Retinal pigment epithelial cell (primary cell): ENCODE results near the gene ITPRIP.

Source experiments
- DNase-seq: peaks from one replicate; pipeline ENCODE4 v3.0.0-alpha.2; 2010; ENCODE audit warnings: low read depth
- H3K4me3 ChIP-seq: 2 replicates; pipeline ENCODE4 v1.5.1; 2011; ENCODE audit warnings: mild to moderate bottlenecking, low read length, control low read depth, moderate library complexity
- CTCF ChIP-seq: conservative IDR thresholded peaks from 2 replicates; pipeline ENCODE4 v1.5.1; 2011; ENCODE audit warnings: low read depth, low read length, control low read depth, inconsistent platforms

ITPRIP gene

GRCh38 chr10:104288355-104288754, 49.9 kb downstream of the ITPRIP start:
- H3K4me3 ChIP-seq: no peak overlapping the region
- no peak for TF ChIP-seq CTCF

GRCh38 chr10:104286939-104287338, 51.3 kb downstream of the ITPRIP start:
- TF ChIP-seq CTCF: no peak
- no peak for DNase-seq
- H3K4me3 ChIP-seq: no peak overlapping the region

More at GRCh38 chr10:104288355-104288754, 49.9 kb downstream of the ITPRIP start:
- no peak for DNase-seq

GRCh38 chr10:104284846-104285245, 53.4 kb downstream of the ITPRIP start:
- no peak for DNase-seq
- no peak overlapping the region for H3K4me3 ChIP-seq
- TF ChIP-seq CTCF: no peak

- H3K4me3 ChIP-seq: no peak overlapping the region
- no peak for DNase-seq
- TF ChIP-seq CTCF: no peak
Measured at GRCh38 chr10:104281694-104282093, 56.6 kb downstream of the ITPRIP start.

- DNase-seq: no peak
- no peak for TF ChIP-seq CTCF
- no peak overlapping the region for H3K4me3 ChIP-seq
Measured at GRCh38 chr10:104279550-104280259, 58.6 kb downstream of the ITPRIP start.

DNA sequence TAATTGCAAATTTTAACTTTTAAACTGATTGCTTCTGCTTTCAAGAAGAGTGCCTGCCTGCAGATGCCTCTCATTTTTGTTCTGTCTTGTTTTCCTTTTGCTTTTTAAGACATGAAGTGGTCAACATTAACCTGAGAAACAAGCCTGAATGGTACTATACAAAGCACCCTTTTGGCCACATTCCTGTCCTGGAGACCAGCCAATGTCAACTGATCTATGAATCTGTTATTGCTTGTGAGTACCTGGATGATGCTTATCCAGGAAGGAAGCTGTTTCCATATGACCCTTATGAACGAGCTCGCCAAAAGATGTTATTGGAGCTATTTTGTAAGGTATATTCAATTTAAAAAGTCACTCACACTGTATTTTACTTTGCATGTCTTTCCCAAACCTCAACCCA, 60.5 kb downstream of the ITPRIP start:
- no peak for TF ChIP-seq CTCF
- H3K4me3 ChIP-seq: no peak overlapping the region
- DNase-seq: no peak

DNA sequence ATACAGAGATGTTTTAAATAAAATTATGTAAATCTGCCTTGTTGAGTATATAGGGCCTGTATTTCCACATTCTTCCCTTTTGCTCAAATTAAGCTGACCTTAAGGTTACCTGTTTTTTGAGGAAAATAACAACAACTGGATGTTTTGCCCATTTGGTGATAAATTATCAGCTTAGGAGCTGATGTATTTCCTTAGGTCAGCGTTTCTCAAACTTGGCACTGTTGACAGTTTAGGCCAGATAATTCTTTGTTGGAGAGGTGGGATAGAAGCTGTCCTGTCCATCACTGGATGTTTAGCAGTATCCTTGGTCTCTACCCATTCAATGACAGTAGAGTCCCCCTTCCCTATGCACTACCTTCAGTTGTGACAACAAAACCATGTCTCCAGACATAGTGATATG, 62.1 kb downstream of the ITPRIP start:
- H3K4me3 ChIP-seq: no peak overlapping the region
- no peak for TF ChIP-seq CTCF
- DNase-seq: no peak
